ENCODE measurements around the gene GGPS1.

DNA sequence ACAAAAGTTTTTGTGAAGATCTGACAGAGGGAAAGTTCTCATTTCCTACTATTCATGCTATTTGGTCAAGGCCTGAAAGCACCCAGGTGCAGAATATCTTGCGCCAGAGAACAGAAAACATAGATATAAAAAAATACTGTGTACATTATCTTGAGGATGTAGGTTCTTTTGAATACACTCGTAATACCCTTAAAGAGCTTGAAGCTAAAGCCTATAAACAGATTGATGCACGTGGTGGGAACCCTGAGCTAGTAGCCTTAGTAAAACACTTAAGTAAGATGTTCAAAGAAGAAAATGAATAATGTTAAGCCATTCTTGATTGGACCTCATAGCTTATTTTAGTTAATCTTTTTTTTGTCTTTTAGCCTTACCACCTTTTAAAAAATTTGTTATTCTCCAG lies 14.1 kb downstream of the GGPS1 start:
- no peak for TF ChIP-seq CTCF (optimal IDR thresholded peaks at IDR 0.05 in 1 of 3, IDR thresholded peaks at IDR 0.05 in 1 of 3, conservative IDR thresholded peaks at IDR 0.05 in 1 of 3; ENCODE audit: extremely low read depth in 1 of 3, insufficient read depth in 2 of 3, low read length in 3 of 3)
- no peak for TF ChIP-seq EZH2 (IDR thresholded peaks at IDR 0.05; ENCODE audit: low read length)
